ENCODE data around the gene CASP2.

- no peak for TF ChIP-seq CTCF (conservative IDR thresholded peaks at IDR 0.05)
- no peak for TF ChIP-seq ZFX (IDR thresholded peaks at IDR 0.05)
Measured at GRCh38 chr7:143316492-143316891, 28.3 kb downstream of the CASP2 start.

Measured in C4-2B (cell line).